Ascending aorta (tissue), 2 donors: ENCODE results near the gene SMAD6. TPM values are rescaled to one million over a fixed set of nuclear protein-coding genes. Genes with fewer than 3 reads are reported as not detected.
"Not testable (repeated sequence)": the region's sequence is repeated elsewhere in the genome, so short reads cannot be mapped to it uniquely, and the experiment has no call there.

Source experiments
- DNase-seq, 2 donors: peaks; one replicate each; pipeline ENCODE4 v3.0.0-alpha.2; 2019; ENCODE audit warnings: low spot score in 2 of 2
- H3K27ac ChIP-seq, 2 donors: fragments of 200-600 bp; sonication (generic); one replicate each; pipeline ENCODE4 v1.5.1; 2016 to 2017; ENCODE audit warnings: mild to moderate bottlenecking in 1 of 2
- H3K27me3 ChIP-seq: fragments of 200-600 bp; sonication (generic); one replicate; pipeline ENCODE4 v1.5.1; 2017
- H3K36me3 ChIP-seq, 2 donors: fragments of 200-600 bp; sonication (generic); one replicate each; pipeline ENCODE4 v1.5.1; 2016
- H3K4me1 ChIP-seq, 2 donors: fragments of 200-600 bp; sonication (generic); one replicate each; pipeline ENCODE4 v1.5.1; 2016 to 2017; ENCODE audit warnings: mild to moderate bottlenecking in 1 of 2
- H3K4me3 ChIP-seq, 2 donors: fragments of 200-600 bp; sonication (generic); one replicate each; pipeline ENCODE4 v1.5.1; 2016 to 2017; ENCODE audit warnings: mild to moderate bottlenecking in 1 of 2
- H3K9me3 ChIP-seq, 2 donors: fragments of 200-600 bp; sonication (generic); one replicate each; pipeline ENCODE4 v1.5.1; 2016
- CTCF ChIP-seq, 3 experiments: fragments of 200-600 bp in 2 of 3; fragments of 450-650 bp in 1 of 3; sonication (generic) in 2 of 3; IDR thresholded peaks; one replicate each; pipeline ENCODE4 v1.5.1; 2016 to 2019; ENCODE audit warnings: antibody characterized with exemption in 3 of 3, mild to moderate bottlenecking in 1 of 3, moderate library complexity in 1 of 3
- intact Hi-C: fragments of 100-400 bp; cut with DNase I; formaldehyde crosslinking; loops from one replicate; pipeline ENCODE4 v1.15.1; 2023
- total RNA-seq: library from RNA; depleted of rRNA; stranded (reverse); fragments of >200 nt; gene quantifications from one replicate; pipeline ENCODE4 v1.1.0, GENCODE V29; 2016

SMAD6 gene
- total RNA-seq, 1 donor from 2014 or later, result 140 TPM

- Histone ChIP-seq H3K4me1 (peaks cover 7 to 55% of the 10 kb centered on the region in 2 donors), H3K36me3 (no peaks in the 10 kb centered on the region), H3K4me3 (no peak overlapping the region), H3K27me3 (no peaks in the 10 kb centered on the region), H3K9me3 (peaks cover 0 to 3% of the 10 kb centered on the region in 2 donors), H3K27ac (peak overlapping the region in 1 of 2 donors; percentile 50)
- TF ChIP-seq CTCF (IDR thresholded peaks at IDR 0.05), result no peak
- intact Hi-C loops, result no loop called here
- DNase-seq, result no peak
Measured at GRCh38 chr15:66754789-66755188, 52.8 kb downstream of the SMAD6 start.

GRCh38 chr15:66755298-66756068 is 53.4 kb downstream of the SMAD6 start:
- intact Hi-C loops, result no loop called here
- Histone ChIP-seq H3K4me3 (no peak overlapping the region), H3K27me3 (no peaks in the 10 kb centered on the region), H3K4me1 (peaks cover 7 to 49% of the 10 kb centered on the region in 2 donors), H3K9me3 (peaks cover 0 to 3% of the 10 kb centered on the region in 2 donors), H3K36me3 (no peaks in the 10 kb centered on the region), H3K27ac (peak overlapping the region; percentile 43 to 95)
- no peak for DNase-seq
- no peak for TF ChIP-seq CTCF (IDR thresholded peaks at IDR 0.05)

GRCh38 chr15:66756295-66756694 is 54.3 kb downstream of the SMAD6 start:
- H3K36me3 ChIP-seq, result no peaks in the 10 kb centered on the region
- intact Hi-C loops, result no loop called here
- no peaks in the 10 kb centered on the region for H3K27me3 ChIP-seq
- peak overlapping the region; percentile 77 to 95 for H3K27ac ChIP-seq
- peaks cover 12 to 51% of the 10 kb centered on the region in 2 donors for H3K4me1 ChIP-seq
- DNase-seq, result no peak
- H3K4me3 ChIP-seq, result no peak overlapping the region
- TF ChIP-seq CTCF (IDR thresholded peaks at IDR 0.05), result no peak
- H3K9me3 ChIP-seq, result peaks cover 0 to 3% of the 10 kb centered on the region in 2 donors

- Histone ChIP-seq H3K27ac (peak overlapping the region; percentile 77 to 95), H3K9me3 (peaks cover 0 to 3% of the 10 kb centered on the region in 2 donors), H3K36me3 (no peaks in the 10 kb centered on the region), H3K27me3 (no peaks in the 10 kb centered on the region), H3K4me3 (no peak overlapping the region), H3K4me1 (peaks cover 16 to 55% of the 10 kb centered on the region in 2 donors)
- intact Hi-C loops, result no loop called here
- DNase-seq, result no peak
- no peak for TF ChIP-seq CTCF (IDR thresholded peaks at IDR 0.05)
Measured at GRCh38 chr15:66757030-66757429, 55.0 kb downstream of the SMAD6 start.

- Histone ChIP-seq H3K4me3 (no peak overlapping the region), H3K27me3 (no peaks in the 10 kb centered on the region), H3K27ac (peak overlapping the region; percentile 77 to 95), H3K9me3 (peaks cover 0 to 3% of the 10 kb centered on the region in 2 donors), H3K4me1 (peaks cover 19 to 60% of the 10 kb centered on the region in 2 donors), H3K36me3 (no peaks in the 10 kb centered on the region)
- intact Hi-C loops, result no loop called here
- DNase-seq, result no peak
- no peak for TF ChIP-seq CTCF (IDR thresholded peaks at IDR 0.05)
Measured at GRCh38 chr15:66757521-66757920, 55.5 kb downstream of the SMAD6 start.

GRCh38 chr15:66758217-66758616 is 56.2 kb downstream of the SMAD6 start:
- DNase-seq, H3K27me3 ChIP-seq, H3K4me3 ChIP-seq, H3K9me3 ChIP-seq, H3K36me3 ChIP-seq, intact Hi-C loops: not testable (repeated sequence)
- Histone ChIP-seq H3K27ac (peak overlapping the region; percentile 77 to 95), H3K4me1 (peaks cover 25 to 66% of the 10 kb centered on the region in 2 donors)
